ENCODE data around the gene CA7.

DNA sequence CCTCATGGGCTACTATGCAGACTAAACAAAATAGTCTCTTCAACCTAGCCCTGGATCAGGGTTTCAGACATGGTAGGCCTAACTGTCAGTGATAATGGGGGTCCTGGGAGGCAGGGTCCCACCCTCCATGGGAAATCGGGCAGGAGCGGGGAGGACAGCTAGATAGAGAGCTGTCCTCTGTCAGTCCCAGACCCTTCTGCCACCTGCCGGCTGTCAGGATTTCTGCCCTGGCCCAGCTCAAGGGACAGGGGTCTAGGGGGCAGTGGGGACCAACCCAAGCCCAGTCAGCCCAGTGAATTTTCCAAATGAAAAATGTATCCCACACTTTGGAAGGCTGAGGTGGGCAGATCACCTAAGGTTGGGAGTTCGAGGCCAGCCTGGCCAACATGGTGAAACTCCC is 5.3 kb downstream of the CA7 start:
- TF ChIP-seq, protein P1, sequence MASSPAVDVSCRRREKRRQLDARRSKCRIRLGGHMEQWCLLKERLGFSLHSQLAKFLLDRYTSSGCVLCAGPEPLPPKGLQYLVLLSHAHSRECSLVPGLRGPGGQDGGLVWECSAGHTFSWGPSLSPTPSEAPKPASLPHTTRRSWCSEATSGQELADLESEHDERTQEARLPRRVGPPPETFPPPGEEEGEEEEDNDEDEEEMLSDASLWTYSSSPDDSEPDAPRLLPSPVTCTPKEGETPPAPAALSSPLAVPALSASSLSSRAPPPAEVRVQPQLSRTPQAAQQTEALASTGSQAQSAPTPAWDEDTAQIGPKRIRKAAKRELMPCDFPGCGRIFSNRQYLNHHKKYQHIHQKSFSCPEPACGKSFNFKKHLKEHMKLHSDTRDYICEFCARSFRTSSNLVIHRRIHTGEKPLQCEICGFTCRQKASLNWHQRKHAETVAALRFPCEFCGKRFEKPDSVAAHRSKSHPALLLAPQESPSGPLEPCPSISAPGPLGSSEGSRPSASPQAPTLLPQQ (tag by site-specific recombination; IDR thresholded peaks at IDR 0.05) = no peak
- TF ChIP-seq, protein P2, sequence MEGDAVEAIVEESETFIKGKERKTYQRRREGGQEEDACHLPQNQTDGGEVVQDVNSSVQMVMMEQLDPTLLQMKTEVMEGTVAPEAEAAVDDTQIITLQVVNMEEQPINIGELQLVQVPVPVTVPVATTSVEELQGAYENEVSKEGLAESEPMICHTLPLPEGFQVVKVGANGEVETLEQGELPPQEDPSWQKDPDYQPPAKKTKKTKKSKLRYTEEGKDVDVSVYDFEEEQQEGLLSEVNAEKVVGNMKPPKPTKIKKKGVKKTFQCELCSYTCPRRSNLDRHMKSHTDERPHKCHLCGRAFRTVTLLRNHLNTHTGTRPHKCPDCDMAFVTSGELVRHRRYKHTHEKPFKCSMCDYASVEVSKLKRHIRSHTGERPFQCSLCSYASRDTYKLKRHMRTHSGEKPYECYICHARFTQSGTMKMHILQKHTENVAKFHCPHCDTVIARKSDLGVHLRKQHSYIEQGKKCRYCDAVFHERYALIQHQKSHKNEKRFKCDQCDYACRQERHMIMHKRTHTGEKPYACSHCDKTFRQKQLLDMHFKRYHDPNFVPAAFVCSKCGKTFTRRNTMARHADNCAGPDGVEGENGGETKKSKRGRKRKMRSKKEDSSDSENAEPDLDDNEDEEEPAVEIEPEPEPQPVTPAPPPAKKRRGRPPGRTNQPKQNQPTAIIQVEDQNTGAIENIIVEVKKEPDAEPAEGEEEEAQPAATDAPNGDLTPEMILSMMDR (tag by site-specific recombination; IDR thresholded peaks at IDR 0.05) = no peak
- TF ChIP-seq ZFP41 (tag by site-specific recombination; IDR thresholded peaks at IDR 0.05; ENCODE audit: borderline replicate concordance) (no peak), TCF7L2 (IDR thresholded peaks at IDR 0.05; ENCODE audit: borderline replicate concordance, low read depth, low read length) (no peak), ZNF274 (IDR thresholded peaks at IDR 0.05; ENCODE audit: low read length) (no peak), ZNF274 (tag by site-specific recombination; IDR thresholded peaks at IDR 0.05; ENCODE audit: borderline replicate concordance) (no peak), ZSCAN30 (tag by site-specific recombination; IDR thresholded peaks at IDR 0.05) (no peak)
- TF ChIP-seq, protein P3, sequence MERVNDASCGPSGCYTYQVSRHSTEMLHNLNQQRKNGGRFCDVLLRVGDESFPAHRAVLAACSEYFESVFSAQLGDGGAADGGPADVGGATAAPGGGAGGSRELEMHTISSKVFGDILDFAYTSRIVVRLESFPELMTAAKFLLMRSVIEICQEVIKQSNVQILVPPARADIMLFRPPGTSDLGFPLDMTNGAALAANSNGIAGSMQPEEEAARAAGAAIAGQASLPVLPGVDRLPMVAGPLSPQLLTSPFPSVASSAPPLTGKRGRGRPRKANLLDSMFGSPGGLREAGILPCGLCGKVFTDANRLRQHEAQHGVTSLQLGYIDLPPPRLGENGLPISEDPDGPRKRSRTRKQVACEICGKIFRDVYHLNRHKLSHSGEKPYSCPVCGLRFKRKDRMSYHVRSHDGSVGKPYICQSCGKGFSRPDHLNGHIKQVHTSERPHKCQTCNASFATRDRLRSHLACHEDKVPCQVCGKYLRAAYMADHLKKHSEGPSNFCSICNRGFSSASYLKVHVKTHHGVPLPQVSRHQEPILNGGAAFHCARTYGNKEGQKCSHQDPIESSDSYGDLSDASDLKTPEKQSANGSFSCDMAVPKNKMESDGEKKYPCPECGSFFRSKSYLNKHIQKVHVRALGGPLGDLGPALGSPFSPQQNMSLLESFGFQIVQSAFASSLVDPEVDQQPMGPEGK (tag by site-specific recombination; IDR thresholded peaks at IDR 0.05) = no peak
- TF ChIP-seq, protein P4, sequence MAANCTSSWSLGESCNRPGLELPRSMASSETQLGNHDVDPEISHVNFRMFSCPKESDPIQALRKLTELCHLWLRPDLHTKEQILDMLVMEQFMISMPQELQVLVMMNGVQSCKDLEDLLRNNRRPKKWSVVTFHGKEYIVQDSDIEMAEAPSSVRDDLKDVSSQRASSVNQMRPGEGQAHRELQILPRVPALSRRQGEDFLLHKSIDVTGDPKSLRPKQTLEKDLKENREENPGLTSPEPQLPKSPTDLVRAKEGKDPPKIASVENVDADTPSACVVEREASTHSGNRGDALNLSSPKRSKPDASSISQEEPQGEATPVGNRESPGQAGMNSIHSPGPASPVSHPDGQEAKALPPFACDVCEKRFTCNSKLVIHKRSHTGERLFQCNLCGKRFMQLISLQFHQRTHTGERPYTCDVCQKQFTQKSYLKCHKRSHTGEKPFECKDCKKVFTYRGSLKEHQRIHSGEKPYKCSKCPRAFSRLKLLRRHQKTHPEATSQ (tag by site-specific recombination; IDR thresholded peaks at IDR 0.05) = no peak
- TF ChIP-seq, protein P5, sequence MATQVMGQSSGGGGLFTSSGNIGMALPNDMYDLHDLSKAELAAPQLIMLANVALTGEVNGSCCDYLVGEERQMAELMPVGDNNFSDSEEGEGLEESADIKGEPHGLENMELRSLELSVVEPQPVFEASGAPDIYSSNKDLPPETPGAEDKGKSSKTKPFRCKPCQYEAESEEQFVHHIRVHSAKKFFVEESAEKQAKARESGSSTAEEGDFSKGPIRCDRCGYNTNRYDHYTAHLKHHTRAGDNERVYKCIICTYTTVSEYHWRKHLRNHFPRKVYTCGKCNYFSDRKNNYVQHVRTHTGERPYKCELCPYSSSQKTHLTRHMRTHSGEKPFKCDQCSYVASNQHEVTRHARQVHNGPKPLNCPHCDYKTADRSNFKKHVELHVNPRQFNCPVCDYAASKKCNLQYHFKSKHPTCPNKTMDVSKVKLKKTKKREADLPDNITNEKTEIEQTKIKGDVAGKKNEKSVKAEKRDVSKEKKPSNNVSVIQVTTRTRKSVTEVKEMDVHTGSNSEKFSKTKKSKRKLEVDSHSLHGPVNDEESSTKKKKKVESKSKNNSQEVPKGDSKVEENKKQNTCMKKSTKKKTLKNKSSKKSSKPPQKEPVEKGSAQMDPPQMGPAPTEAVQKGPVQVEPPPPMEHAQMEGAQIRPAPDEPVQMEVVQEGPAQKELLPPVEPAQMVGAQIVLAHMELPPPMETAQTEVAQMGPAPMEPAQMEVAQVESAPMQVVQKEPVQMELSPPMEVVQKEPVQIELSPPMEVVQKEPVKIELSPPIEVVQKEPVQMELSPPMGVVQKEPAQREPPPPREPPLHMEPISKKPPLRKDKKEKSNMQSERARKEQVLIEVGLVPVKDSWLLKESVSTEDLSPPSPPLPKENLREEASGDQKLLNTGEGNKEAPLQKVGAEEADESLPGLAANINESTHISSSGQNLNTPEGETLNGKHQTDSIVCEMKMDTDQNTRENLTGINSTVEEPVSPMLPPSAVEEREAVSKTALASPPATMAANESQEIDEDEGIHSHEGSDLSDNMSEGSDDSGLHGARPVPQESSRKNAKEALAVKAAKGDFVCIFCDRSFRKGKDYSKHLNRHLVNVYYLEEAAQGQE (tag by site-specific recombination; IDR thresholded peaks at IDR 0.05) = no peak

Measured in HEK293 (cell line).